ENCODE data around the gene PLB1. TPM values are rescaled to one million over a fixed set of nuclear protein-coding genes. Genes with fewer than 3 reads are reported as not detected.
A peak's percentile ranks its signal among the peaks of the same experiment; 100 is the strongest.

Gene PLB1
- total and polyA plus RNA-seq, 2 experiments from 2014 or later = 19.2 to 19.7 TPM

DNA sequence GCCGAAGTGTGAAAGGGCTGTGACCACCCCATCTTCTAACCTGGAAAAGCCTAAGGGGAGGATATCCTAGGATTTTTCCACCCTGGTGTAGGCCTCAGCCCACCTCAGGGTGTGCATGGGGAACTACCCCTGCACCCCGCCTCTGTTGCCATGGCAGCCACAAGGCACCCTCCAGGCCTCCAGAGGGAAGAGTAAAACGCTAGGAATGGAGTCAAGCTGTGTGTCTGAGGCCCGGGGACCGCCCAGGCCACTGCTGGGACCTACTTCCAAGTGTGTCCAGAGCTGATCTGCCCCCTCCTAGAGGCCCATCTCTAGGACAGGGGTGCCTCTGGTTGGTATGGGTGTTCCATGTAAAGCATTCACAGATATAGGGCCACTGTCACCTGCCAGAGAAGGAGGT, 86.7 kb downstream of the PLB1 start:
- TF ChIP-seq, protein P1, sequence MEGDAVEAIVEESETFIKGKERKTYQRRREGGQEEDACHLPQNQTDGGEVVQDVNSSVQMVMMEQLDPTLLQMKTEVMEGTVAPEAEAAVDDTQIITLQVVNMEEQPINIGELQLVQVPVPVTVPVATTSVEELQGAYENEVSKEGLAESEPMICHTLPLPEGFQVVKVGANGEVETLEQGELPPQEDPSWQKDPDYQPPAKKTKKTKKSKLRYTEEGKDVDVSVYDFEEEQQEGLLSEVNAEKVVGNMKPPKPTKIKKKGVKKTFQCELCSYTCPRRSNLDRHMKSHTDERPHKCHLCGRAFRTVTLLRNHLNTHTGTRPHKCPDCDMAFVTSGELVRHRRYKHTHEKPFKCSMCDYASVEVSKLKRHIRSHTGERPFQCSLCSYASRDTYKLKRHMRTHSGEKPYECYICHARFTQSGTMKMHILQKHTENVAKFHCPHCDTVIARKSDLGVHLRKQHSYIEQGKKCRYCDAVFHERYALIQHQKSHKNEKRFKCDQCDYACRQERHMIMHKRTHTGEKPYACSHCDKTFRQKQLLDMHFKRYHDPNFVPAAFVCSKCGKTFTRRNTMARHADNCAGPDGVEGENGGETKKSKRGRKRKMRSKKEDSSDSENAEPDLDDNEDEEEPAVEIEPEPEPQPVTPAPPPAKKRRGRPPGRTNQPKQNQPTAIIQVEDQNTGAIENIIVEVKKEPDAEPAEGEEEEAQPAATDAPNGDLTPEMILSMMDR (IDR thresholded peaks at IDR 0.05; ENCODE audit: poor library complexity) = no peak
- TF ChIP-seq EZH2 (IDR thresholded peaks at IDR 0.05; ENCODE audit: borderline replicate concordance) = no peak
- TF ChIP-seq EZH2phosphoT487 (IDR thresholded peaks at IDR 0.05; ENCODE audit: low read depth, severe bottlenecking, unreplicated experiment) = no peak
- H3K79me2 ChIP-seq = no peaks in the 10 kb centered on the region
- 91% methylated on average over 5 of the region's 5 CpGs for WGBS (ENCODE audit: low lambda C conversion rate, missing lambda C conversion rate)
- no peak for DNase-seq (ENCODE audit: low spot score)
- H3K27me3 ChIP-seq = no peaks in the 10 kb centered on the region
- H2AFZ ChIP-seq = no peak overlapping the region
- peak overlapping the region; percentile 93 for H3K27ac ChIP-seq
- H3K9me2 ChIP-seq (replicated peaks; ENCODE audit: insufficient read depth) = no peaks in the 10 kb centered on the region
- no peaks in the 10 kb centered on the region for H3K36me3 ChIP-seq (replicated peaks; ENCODE audit: insufficient read depth, low read depth)
- no peak overlapping the region for H3K4me3 ChIP-seq
- H4K20me1 ChIP-seq (ENCODE audit: insufficient read depth, poor library complexity, severe bottlenecking) = no peaks in the 10 kb centered on the region
- H3K9me3 ChIP-seq (ENCODE audit: low read depth) = no peaks in the 10 kb centered on the region
- H3K4me1 ChIP-seq (ENCODE audit: insufficient read depth) = peaks cover 22% of the 10 kb centered on the region
- no peak overlapping the region for H3K4me2 ChIP-seq

DNA sequence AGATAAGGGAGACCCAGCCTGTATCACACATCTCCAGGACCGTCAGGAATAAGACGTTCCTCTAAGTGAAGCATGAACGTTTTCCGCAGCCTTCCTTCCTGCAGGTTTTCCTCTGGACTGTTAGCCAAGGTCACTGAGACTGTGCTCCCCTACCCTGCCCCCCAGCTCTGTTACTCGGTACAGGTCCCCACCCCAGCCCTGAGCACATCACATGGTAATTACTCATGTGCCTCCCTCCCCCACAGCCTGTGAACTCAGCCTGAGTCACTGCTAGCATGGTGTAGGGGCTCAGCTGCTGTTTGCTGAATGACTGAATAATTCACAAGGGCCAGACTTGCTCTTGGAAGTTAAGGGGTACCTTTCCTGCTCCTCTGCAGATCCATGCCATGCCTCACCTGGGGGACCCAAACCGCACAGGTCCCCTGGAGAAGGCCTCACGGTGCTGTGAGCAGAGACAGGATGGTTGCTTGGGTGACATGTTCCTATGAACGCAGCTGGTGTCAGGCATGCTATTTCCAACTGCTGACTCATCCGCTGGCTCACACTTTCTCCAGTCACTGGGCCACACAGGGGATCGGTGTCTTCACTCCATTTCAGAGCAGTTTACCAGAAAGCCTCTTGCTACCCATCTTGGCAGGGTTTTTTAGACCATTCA, 88.2 kb downstream of the PLB1 start:
- no peak overlapping the region for H3K4me3 ChIP-seq
- H3K79me2 ChIP-seq = no peaks in the 10 kb centered on the region
- no peaks in the 10 kb centered on the region for H3K27me3 ChIP-seq
- H3K9me2 ChIP-seq (replicated peaks; ENCODE audit: insufficient read depth) = no peaks in the 10 kb centered on the region
- WGBS (ENCODE audit: low lambda C conversion rate, missing lambda C conversion rate) = 47% methylated on average over 10 of the region's 10 CpGs
- H3K36me3 ChIP-seq (replicated peaks; ENCODE audit: insufficient read depth, low read depth) = no peaks in the 10 kb centered on the region
- H3K4me2 ChIP-seq = peak overlapping the region; percentile 34
- TF ChIP-seq EZH2phosphoT487 (IDR thresholded peaks at IDR 0.05; ENCODE audit: low read depth, severe bottlenecking, unreplicated experiment) (no peak), EZH2 (IDR thresholded peaks at IDR 0.05; ENCODE audit: borderline replicate concordance) (no peak)
- TF ChIP-seq, protein P1 (IDR thresholded peaks at IDR 0.05; ENCODE audit: poor library complexity) = no peak
- peaks cover 22% of the 10 kb centered on the region for H3K4me1 ChIP-seq (ENCODE audit: insufficient read depth)
- H4K20me1 ChIP-seq (ENCODE audit: insufficient read depth, poor library complexity, severe bottlenecking) = no peaks in the 10 kb centered on the region
- no peaks in the 10 kb centered on the region for H3K9me3 ChIP-seq (ENCODE audit: low read depth)
- peak overlapping the region; percentile 93 for H3K27ac ChIP-seq
- peak; percentile 91 for DNase-seq (ENCODE audit: low spot score)
- H2AFZ ChIP-seq = no peak overlapping the region

DNA sequence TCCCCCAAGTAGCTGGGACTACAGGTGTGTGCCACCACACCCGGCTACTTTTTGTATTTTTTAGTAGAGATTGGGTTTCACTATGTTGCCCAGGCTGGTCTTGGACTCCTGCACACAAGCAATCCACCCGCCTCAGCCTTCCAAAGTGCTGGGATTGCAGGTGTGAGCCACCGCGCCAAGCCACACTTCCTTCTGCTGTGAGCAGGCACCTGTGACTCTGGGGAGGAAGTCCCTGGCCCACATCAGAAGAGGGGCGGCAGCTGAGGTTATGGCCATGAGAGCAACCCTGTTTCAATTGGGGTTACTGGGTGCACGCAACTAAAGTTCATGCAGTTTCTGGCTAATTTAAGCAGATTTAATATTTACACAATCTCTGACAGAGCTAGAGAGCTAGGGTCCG, 91.0 kb downstream of the PLB1 start:
- no peak for DNase-seq (ENCODE audit: low spot score)
- no peaks in the 10 kb centered on the region for H3K79me2 ChIP-seq
- no peak overlapping the region for H3K4me3 ChIP-seq
- no peaks in the 10 kb centered on the region for H3K36me3 ChIP-seq (replicated peaks; ENCODE audit: insufficient read depth, low read depth)
- peaks cover 22% of the 10 kb centered on the region for H3K4me1 ChIP-seq (ENCODE audit: insufficient read depth)
- WGBS (ENCODE audit: low lambda C conversion rate, missing lambda C conversion rate) = 98% methylated on average over 7 of the region's 7 CpGs
- H3K27me3 ChIP-seq = no peaks in the 10 kb centered on the region
- no peaks in the 10 kb centered on the region for H3K9me3 ChIP-seq (ENCODE audit: low read depth)
- H3K9me2 ChIP-seq (replicated peaks; ENCODE audit: insufficient read depth) = no peaks in the 10 kb centered on the region
- H3K27ac ChIP-seq = no peak overlapping the region
- no peaks in the 10 kb centered on the region for H4K20me1 ChIP-seq (ENCODE audit: insufficient read depth, poor library complexity, severe bottlenecking)
- no peak overlapping the region for H2AFZ ChIP-seq
- TF ChIP-seq EZH2 (IDR thresholded peaks at IDR 0.05; ENCODE audit: borderline replicate concordance) (no peak), EZH2phosphoT487 (IDR thresholded peaks at IDR 0.05; ENCODE audit: low read depth, severe bottlenecking, unreplicated experiment) (no peak)
- TF ChIP-seq, protein P1 (IDR thresholded peaks at IDR 0.05; ENCODE audit: poor library complexity) = no peak
- H3K4me2 ChIP-seq = no peak overlapping the region
